ENCODE results near the gene DHRS3.
"Not testable (repeated sequence)": the region's sequence is repeated elsewhere in the genome, so short reads cannot be mapped to it uniquely, and the experiment has no call there.

DHRS3 gene

DNA sequence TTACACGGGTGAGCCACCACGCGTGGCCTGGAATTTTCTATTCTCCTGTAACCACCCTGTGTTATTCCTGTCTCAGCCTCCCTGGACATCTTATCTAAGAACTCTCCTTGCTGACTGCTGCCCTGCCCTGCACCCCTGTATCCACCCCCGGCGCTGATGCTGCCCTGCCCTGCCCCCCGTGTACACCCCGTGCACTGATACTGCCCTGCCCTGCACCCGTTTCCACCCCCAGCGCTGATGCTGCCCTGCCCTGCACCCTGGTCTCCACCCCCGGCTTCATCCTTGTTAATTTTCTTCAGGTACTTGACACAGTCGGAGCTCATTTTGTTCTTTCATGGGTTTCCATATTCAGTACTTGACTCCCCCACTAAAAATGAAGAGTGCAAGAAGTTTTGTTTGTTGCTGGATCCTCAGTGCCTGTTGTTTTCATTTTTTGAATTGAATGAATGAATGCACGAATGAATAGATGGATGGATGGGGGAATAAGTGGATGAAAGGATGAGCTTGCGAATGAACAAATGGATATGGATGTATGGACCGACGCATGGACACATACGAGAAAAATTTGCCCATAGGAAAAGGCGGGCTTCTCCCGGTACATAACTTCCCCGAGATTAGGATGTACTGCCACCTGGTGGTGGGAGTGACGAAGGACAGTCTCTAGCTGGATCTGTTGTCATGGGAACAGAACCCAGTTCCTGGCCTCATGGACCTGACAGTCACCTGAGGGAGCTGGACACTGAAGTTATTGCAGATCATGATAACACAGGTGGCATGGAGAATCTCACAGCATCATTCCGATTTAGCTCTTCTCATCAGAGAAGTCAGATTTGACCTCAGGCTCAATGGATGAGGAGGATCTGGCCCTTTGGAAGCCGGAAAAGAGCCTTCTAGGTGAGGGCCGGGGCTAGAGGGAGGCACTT lies 40.8 kb upstream of the DHRS3 start:
- TF ChIP-seq, protein P1, sequence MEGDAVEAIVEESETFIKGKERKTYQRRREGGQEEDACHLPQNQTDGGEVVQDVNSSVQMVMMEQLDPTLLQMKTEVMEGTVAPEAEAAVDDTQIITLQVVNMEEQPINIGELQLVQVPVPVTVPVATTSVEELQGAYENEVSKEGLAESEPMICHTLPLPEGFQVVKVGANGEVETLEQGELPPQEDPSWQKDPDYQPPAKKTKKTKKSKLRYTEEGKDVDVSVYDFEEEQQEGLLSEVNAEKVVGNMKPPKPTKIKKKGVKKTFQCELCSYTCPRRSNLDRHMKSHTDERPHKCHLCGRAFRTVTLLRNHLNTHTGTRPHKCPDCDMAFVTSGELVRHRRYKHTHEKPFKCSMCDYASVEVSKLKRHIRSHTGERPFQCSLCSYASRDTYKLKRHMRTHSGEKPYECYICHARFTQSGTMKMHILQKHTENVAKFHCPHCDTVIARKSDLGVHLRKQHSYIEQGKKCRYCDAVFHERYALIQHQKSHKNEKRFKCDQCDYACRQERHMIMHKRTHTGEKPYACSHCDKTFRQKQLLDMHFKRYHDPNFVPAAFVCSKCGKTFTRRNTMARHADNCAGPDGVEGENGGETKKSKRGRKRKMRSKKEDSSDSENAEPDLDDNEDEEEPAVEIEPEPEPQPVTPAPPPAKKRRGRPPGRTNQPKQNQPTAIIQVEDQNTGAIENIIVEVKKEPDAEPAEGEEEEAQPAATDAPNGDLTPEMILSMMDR (IDR thresholded peaks at IDR 0.05; ENCODE audit: low read depth, low read length, missing control alignments) = peak; percentile 92
- peak; percentile 65 for DNase-seq (ENCODE audit: low read depth)
- in situ Hi-C loops (cut with HindIII; ENCODE audit: low sequenced_read_pairs) = no loop called here

DNA sequence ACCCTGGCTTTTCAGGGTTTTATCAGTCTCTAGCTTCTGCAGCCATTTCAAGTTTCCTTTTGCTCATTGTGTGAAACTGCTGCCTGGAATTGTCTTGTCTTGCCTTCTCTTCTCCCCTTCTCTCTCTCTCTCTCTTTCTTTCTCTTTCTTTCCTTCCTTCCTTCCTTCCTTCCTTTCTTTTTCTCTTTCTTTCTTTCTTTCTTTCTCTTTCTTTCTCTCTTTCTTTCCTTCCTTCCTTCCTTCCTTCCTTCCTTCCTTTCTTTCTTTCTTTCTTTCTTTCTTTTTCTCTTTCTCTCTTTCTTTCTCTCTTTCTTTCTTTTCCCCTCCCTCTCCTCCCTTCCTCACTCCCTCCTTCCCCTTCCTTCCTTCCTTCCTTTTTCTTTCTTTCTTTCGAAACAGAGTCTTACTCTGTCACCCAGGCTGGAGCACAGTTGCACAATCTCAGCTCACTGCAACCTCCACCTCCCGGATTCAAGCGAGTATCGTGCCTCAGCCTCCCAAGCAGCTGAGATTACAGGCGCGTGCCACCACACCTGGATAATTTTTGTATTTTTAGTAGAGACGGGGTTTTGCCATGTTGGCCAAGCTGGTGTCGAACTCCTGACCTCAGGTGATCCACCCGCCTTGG lies 40.0 kb upstream of the DHRS3 start:
- H3K4me3 ChIP-seq (ENCODE audit: low read depth, low read length); in situ Hi-C loops (cut with HindIII; ENCODE audit: low sequenced_read_pairs); DNase-seq (ENCODE audit: low read depth): not testable (repeated sequence)

More for the DNA sequence above, 40.8 kb upstream of the DHRS3 start:
- no peak overlapping the region for H3K4me3 ChIP-seq (ENCODE audit: low read depth, low read length)

DNA sequence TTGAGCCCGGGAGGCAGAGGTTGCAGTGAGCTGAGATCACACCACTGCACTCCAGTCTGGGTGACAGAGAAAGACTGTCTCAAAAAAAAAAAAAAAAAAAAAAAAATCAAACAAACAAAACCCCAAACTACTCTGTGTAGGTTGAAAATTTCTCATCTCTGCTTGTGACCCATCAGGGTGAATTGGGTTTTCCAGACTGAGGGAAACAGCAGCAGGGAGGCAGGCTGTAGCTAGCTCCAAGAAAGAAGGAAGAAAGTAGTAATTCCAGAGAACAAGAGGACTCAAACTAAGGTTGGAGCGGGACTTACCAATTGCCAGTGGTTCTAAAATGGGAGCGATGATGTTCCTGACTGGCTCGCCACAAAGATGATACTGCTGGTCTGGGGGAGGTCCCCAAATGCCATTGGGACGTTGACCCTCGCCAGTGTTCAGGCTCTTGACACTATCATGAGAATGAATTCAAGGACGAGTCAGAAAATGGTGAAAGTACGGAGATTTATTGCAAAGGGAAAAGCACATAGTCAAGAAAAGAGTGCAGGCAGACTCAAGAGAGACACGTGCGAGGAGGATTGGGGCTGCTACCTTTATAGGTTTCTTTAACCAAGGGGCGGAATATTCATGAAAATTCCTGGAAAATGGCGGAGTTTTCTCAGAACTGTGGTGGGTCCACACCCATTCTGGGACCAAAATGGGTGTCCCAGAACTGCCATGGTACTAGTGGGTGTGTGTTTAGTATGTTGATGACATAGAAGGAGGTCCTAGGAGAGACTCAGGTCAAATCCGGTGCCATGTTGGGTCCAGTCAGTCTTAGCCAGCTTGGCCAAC lies 39.3 kb upstream of the DHRS3 start:
- H3K4me3 ChIP-seq (ENCODE audit: low read depth, low read length) = no peak overlapping the region
- no peak for DNase-seq (ENCODE audit: low read depth)
- TF ChIP-seq, protein P1 (IDR thresholded peaks at IDR 0.05; ENCODE audit: low read depth, low read length, missing control alignments) = no peak
- in situ Hi-C loops (cut with HindIII; ENCODE audit: low sequenced_read_pairs) = no loop called here

DNA sequence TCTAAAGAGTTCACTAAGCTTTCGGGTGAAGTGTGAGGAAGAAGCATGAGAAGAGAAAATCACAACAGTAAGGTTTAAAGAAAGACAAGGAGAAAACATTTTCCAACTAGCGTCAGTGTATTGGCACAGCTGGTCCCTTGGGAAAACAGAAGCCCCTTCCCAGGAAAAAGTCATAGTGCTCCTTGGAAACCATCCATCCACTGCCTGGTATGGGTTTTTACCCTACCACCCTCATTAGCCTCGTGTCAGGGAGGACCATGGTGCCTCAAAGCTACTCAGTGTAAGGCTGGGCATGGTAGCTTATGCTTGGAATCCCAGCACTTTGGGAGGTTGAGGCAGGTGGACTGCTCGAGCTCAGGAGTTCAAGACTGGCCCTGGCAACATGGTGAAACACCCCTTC lies 38.6 kb upstream of the DHRS3 start:
- in situ Hi-C loops (cut with HindIII; ENCODE audit: low sequenced_read_pairs) = no loop called here
- no peak overlapping the region for H3K4me3 ChIP-seq (ENCODE audit: low read depth, low read length)
- no peak for DNase-seq (ENCODE audit: low read depth)
- TF ChIP-seq, protein P1 (IDR thresholded peaks at IDR 0.05; ENCODE audit: low read depth, low read length, missing control alignments) = no peak

DNA sequence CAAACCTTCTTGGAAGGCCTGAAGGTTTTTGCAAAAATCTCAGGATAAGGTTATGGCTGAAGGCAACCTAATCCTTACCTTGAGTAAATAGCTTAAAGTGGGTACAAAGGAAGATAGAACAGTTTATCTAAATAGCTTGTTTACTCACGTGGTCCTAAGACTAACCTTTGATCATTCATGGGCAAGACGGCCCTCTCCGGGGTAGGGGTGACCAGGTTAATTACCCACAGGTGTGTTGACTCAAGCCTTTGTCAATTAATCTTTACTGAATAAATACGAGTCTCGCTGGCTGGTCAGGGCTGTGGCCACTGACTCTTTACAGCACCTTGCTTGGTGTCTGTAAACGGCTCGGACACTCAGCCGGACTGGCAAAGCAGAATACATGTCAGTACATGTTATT lies 36.6 kb upstream of the DHRS3 start:
- no peak overlapping the region for H3K4me3 ChIP-seq (ENCODE audit: low read depth, low read length)
- TF ChIP-seq, protein P1 (IDR thresholded peaks at IDR 0.05; ENCODE audit: low read depth, low read length, missing control alignments) = no peak
- in situ Hi-C loops (cut with HindIII; ENCODE audit: low sequenced_read_pairs) = no loop called here
- no peak for DNase-seq (ENCODE audit: low read depth)

DNA sequence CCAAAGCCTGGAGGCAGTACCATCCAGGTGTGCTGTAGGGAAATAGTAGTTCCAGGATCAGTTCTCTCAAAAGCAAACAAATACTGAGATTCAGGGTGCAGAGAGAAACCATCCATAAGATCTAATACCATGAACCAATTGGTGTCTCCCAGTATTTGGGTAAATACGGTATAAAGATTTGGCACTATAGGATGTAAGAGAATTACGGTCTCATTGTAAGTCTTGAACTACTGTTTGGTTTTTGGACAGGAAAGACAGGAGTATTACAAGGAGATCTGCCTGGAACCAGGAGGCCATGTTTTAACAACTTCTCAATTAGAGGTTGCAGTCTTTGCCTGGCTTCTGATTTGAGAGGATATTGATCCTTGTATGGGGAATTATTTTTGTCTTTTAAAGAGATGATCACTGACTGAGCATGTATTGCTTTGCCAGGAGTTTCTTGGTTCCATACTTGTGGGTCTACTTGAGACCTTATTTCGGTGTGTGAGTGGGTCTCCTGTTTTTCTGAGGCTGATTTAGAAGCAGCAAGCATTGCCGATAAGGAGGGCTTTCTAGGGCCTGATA lies 36.1 kb upstream of the DHRS3 start:
- no peak for DNase-seq (ENCODE audit: low read depth)
- TF ChIP-seq, protein P1 (IDR thresholded peaks at IDR 0.05; ENCODE audit: low read depth, low read length, missing control alignments) = no peak
- in situ Hi-C loops (cut with HindIII; ENCODE audit: low sequenced_read_pairs) = no loop called here
- H3K4me3 ChIP-seq (ENCODE audit: low read depth, low read length) = no peak overlapping the region

All from astrocyte of the cerebellum (primary cell).